Endothelial cell of umbilical vein (primary cell): ENCODE measurements around the gene DENND2A. TPM values are rescaled to one million over a fixed set of nuclear protein-coding genes. Genes with fewer than 3 reads are reported as not detected.
"Not testable (repeated sequence)": the region's sequence is repeated elsewhere in the genome, so short reads cannot be mapped to it uniquely, and the experiment has no call there.

Experiments
- BruUV-seq: library from RNA; stranded (reverse); fragments of 400-500 nt; replicated peaks from 2 replicates; lab custom pipeline; 2021; lab: Mats Ljungman, UMichigan
- CTCF ChIA-PET: fragments of 300-600, 350-600 bp; sonication (Branson Sonifier 250); formaldehyde crosslinking; loops from one replicate; lab custom pipeline; 2021; ENCODE audit warnings: antibody characterized with exemption, inconsistent platforms; lab: Charles Lee
- POLR2A ChIA-PET: fragments of 300-600, 350-600 bp; sonication (Branson Sonifier 250); formaldehyde crosslinking; loops from one replicate; lab custom pipeline; 2021; ENCODE audit warnings: antibody characterized with exemption, inconsistent platforms; lab: Charles Lee
- DNase-seq: peaks from one replicate; pipeline ENCODE4 v3.0.0-alpha.2; 2011; ENCODE audit warnings: low read depth, low spot score
- FAIRE-seq: peaks from 2 replicates; lab custom pipeline; 2011; peaks lifted over from hg19 to GRCh38; lab: Jason Lieb, UNC
- H2AFZ ChIP-seq: 2 replicates; pipeline ENCODE4 v1.6.0; 2012; ENCODE audit warnings: low read depth, low read length, control low read depth, inconsistent platforms
- H3K27ac ChIP-seq: 2 replicates; pipeline ENCODE4 v1.5.1; 2011; ENCODE audit warnings: low read depth, mild to moderate bottlenecking, control low read depth, low read length, moderate library complexity; ENCODE audit not compliant: insufficient read depth
- H3K27me3 ChIP-seq, 2 experiments: 2 replicates each; pipeline versions ENCODE4 v1.6.0 to v1.6.1; 2011; ENCODE audit warnings: low read length in 2 of 2, mixed read lengths in 1 of 2; ENCODE audit not compliant: control insufficient read depth in 2 of 2, insufficient read depth in 2 of 2
- H3K36me3 ChIP-seq, 2 experiments: 2 replicates in 1 of 2; 3 replicates in 1 of 2; pipeline ENCODE4 v1.5.1; 2011; ENCODE audit warnings: low read length in 2 of 2, mild to moderate bottlenecking in 1 of 2, moderate library complexity in 1 of 2; ENCODE audit not compliant: control insufficient read depth in 2 of 2, insufficient read depth in 2 of 2; ENCODE audit errors: extremely low read depth in 1 of 2
- H3K4me1 ChIP-seq: 3 replicates; pipeline ENCODE4 v1.5.1; 2011; ENCODE audit warnings: mild to moderate bottlenecking, low read length; ENCODE audit not compliant: control insufficient read depth, insufficient read depth; ENCODE audit errors: extremely low read depth
- H3K4me2 ChIP-seq: 2 replicates; pipeline ENCODE4 v1.6.1; 2011; ENCODE audit warnings: low read length, control low read depth, mixed read lengths; ENCODE audit not compliant: insufficient read depth
- H3K4me3 ChIP-seq, 3 experiments: fragments of 200-600 bp in 1 of 3; sonication (generic), shearing (Covaris generic) in 1 of 3; replicated peaks in 1 of 3; 2 replicates each; pipeline ENCODE4 v1.5.1; 2011 to 2016; ENCODE audit warnings: control low read depth in 3 of 3, low read length in 3 of 3, mild to moderate bottlenecking in 2 of 3, inconsistent platforms in 1 of 3, low read depth in 1 of 3, moderate library complexity in 1 of 3; ENCODE audit not compliant: insufficient read depth in 1 of 3
- H3K79me2 ChIP-seq: 2 replicates; pipeline ENCODE4 v1.6.0; 2012; ENCODE audit warnings: low read length, inconsistent platforms; ENCODE audit not compliant: control insufficient read depth, insufficient read depth
- H3K9ac ChIP-seq: replicated peaks from 2 replicates; pipeline ENCODE3; 2011; ENCODE audit warnings: low read length, control low read depth; ENCODE audit not compliant: insufficient read depth; ENCODE audit errors: extremely low read depth
- H3K9me1 ChIP-seq: replicated peaks from 3 replicates; pipeline ENCODE4 v1.6.0; 2011; ENCODE audit warnings: mild to moderate bottlenecking, low read length; ENCODE audit not compliant: control insufficient read depth, insufficient read depth; ENCODE audit errors: extremely low read depth
- H3K9me3 ChIP-seq: replicated peaks from 2 replicates; pipeline ENCODE4 v1.5.1; 2012; ENCODE audit warnings: low read length, inconsistent platforms; ENCODE audit not compliant: control insufficient read depth, insufficient read depth
- H4K20me1 ChIP-seq: replicated peaks from 2 replicates; pipeline ENCODE3; 2011; ENCODE audit warnings: mild to moderate bottlenecking, low read length; ENCODE audit not compliant: control insufficient read depth, insufficient read depth; ENCODE audit errors: extremely low read depth
- CTCF ChIP-seq, 2 donors: IDR thresholded peaks; 1 replicate in 1 of 2; 2 replicates in 1 of 2; pipeline ENCODE4 v1.5.1; 2011; ENCODE audit warnings: low read length in 2 of 2, mild to moderate bottlenecking in 2 of 2, moderate library complexity in 2 of 2, control low read depth in 1 of 2, inconsistent platforms in 1 of 2, low read depth in 1 of 2; ENCODE audit not compliant: insufficient read depth in 1 of 2; ENCODE audit errors: extremely low read depth in 1 of 2
- EZH2 ChIP-seq: IDR thresholded peaks from 2 replicates; pipeline ENCODE4 v1.6.1; 2012; ENCODE audit warnings: borderline replicate concordance, low read depth, mild to moderate bottlenecking, moderate library complexity, low read length, inconsistent platforms; ENCODE audit not compliant: severe bottlenecking
- FOS ChIP-seq: IDR thresholded peaks from 2 replicates; pipeline ENCODE4 v1.6.1; 2011; ENCODE audit warnings: mild to moderate bottlenecking, low read length, moderate library complexity, borderline replicate concordance; ENCODE audit not compliant: insufficient read depth
- GATA2 ChIP-seq: IDR thresholded peaks from 2 replicates; pipeline ENCODE4 v1.7.0; 2011; ENCODE audit warnings: low read depth, mild to moderate bottlenecking, moderate library complexity, mixed read lengths, low read length; ENCODE audit not compliant: insufficient read length, insufficient read depth
- JUN ChIP-seq: IDR thresholded peaks from 2 replicates; pipeline ENCODE4 v1.6.1; 2011; ENCODE audit warnings: borderline replicate concordance, low read depth; ENCODE audit not compliant: insufficient read length, insufficient read depth
- POLR2A ChIP-seq: IDR thresholded peaks from 2 replicates; pipeline ENCODE4 v1.6.1; 2012; ENCODE audit warnings: low read depth, mild to moderate bottlenecking, control low read depth, low read length
- dilution Hi-C: fragments of 300-500 bp; cut with MboI; formaldehyde crosslinking; loops from one replicate; pipeline ENCODE4 v1.15.0; 2019; ENCODE audit warnings: low sequenced_read_pairs; ENCODE audit not compliant: extremely low pct_ligation_motif_present
- intact Hi-C: fragments of 100-400 bp; cut with micrococcal nuclease; formaldehyde crosslinking; loops from one replicate; pipeline ENCODE4 v1.10.0; 2022
- polyA plus RNA-seq, 4 experiments: library from polyadenylated mRNA; depleted of rRNA in 3 of 4; stranded (reverse) in 3 of 4; unstranded in 1 of 4; fragments of >200 nt; gene quantifications; 2 replicates each; pipeline versions ENCODE4 v1.2.1 to v1.2.3, GENCODE V29; 2011 to 2012; ENCODE audit warnings: missing spikeins in 1 of 4
- total RNA-seq: library from RNA; stranded (reverse); gene quantifications from 2 replicates; pipeline ENCODE4 v1.2.3, GENCODE V29; 2021
- TF ChIP-seq, protein P1 (sequence below): IDR thresholded peaks from 2 replicates; pipeline ENCODE4 v1.6.1; 2011; ENCODE audit not compliant: insufficient read depth, insufficient read length

The DENND2A gene
- total and polyA plus RNA-seq, 2 donors (not counting 3 experiments of a cell fraction or from before 2014, with no cell fraction given), result 0.33 TPM; not detected in 1

DNA sequence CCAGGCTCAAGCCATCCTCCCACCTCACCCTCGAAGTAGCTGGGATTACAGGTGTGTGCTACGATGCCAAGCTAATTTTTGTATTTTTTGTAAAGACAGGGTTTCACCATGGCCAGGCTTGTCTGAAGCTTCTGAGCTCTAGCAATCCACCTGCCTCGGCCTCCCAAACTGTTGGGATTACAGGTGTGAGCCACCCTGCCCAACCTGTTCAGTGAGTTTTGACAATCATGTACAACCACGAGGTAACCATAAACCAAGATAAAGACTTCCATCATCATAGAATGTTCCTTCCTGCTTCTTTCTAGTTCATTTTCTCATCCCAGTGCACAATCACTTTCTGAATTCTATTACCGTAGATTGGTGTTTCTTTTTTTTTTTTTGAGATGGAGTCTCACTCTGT is 130.8 kb downstream of the DENND2A start:
- DNase-seq (no peak), FAIRE-seq (no peak)
- Histone ChIP-seq H3K79me2 (no peaks in the 10 kb centered on the region), H3K9me1 (no peaks in the 10 kb centered on the region), H3K36me3 (no peaks in the 10 kb centered on the region), H3K9ac (no peak overlapping the region), H2AFZ (no peak overlapping the region), H3K4me2 (no peak overlapping the region), H3K27me3 (no peaks in the 10 kb centered on the region), H4K20me1 (no peaks in the 10 kb centered on the region), H3K4me1 (no peaks in the 10 kb centered on the region), H3K9me3 (no peaks in the 10 kb centered on the region), H3K4me3 (no peak overlapping the region), H3K27ac (no peak overlapping the region)
- intact Hi-C loops (no loop called here), dilution Hi-C loops (no loop called here)
- no peak for TF ChIP-seq GATA2
- no peak for TF ChIP-seq EZH2
- TF ChIP-seq, protein P1, sequence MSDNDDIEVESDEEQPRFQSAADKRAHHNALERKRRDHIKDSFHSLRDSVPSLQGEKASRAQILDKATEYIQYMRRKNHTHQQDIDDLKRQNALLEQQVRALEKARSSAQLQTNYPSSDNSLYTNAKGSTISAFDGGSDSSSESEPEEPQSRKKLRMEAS, result no peak
- no peak for TF ChIP-seq FOS
- TF ChIP-seq POLR2A, result no peak
- TF ChIP-seq JUN, result no peak
- no peak for TF ChIP-seq CTCF (IDR thresholded peaks at IDR 0.05; ENCODE audit: extremely low read depth in 1 of 2, insufficient read depth in 1 of 2, low read depth in 1 of 2, low read length in 2 of 2)
- BruUV-seq, result no TSS peak
- ChIA-PET POLR2A (no interaction called here), CTCF (no interaction called here)

GRCh38 chr7:140507556-140507955 is 133.1 kb downstream of the DENND2A start:
- POLR2A ChIA-PET, H3K27me3 ChIP-seq, H3K9me1 ChIP-seq, H3K79me2 ChIP-seq, H4K20me1 ChIP-seq, H3K4me1 ChIP-seq, dilution Hi-C loops, H3K27ac ChIP-seq, DNase-seq, H2AFZ ChIP-seq, BruUV-seq, H3K4me2 ChIP-seq, H3K9me3 ChIP-seq, H3K36me3 ChIP-seq, H3K4me3 ChIP-seq, FAIRE-seq, intact Hi-C loops, H3K9ac ChIP-seq: not testable (repeated sequence)
- CTCF ChIA-PET, result interaction anchor here (0.6 to 1.5 kb wide), 4 partner anchors 30 to 1131 kb away, joined by 3 to 5 read pairs (median 3); no protein-coding TSS in a partner anchor
